Tibial nerve (tissue), 4 donors: ENCODE results near the gene OAS3. TPM values are rescaled to one million over a fixed set of nuclear protein-coding genes. Genes with fewer than 3 reads are reported as not detected.

ENCODE experiments used
- DNase-seq, 2 donors: peaks; one replicate each; pipeline ENCODE4 v3.0.0-alpha.2; 2019; ENCODE audit warnings: low spot score in 2 of 2
- H3K27ac ChIP-seq, 4 donors: fragments of 200-600 bp; sonication (generic) in 3 of 4; one replicate each; pipeline ENCODE4 v1.5.1; 2017 to 2019; ENCODE audit warnings: mild to moderate bottlenecking in 1 of 4
- H3K27me3 ChIP-seq, 2 donors: fragments of 200-600 bp; sonication (generic) in 1 of 2; one replicate each; pipeline versions ENCODE4 v1.5.1 to v1.6.0; 2017 to 2019
- H3K36me3 ChIP-seq, 3 donors: fragments of 200-600 bp; sonication (generic); one replicate each; pipeline ENCODE4 v1.5.1; 2018 to 2019
- H3K4me1 ChIP-seq, 4 donors: fragments of 200-600 bp; sonication (generic) in 3 of 4; one replicate each; pipeline ENCODE4 v1.5.1; 2017 to 2019
- H3K4me3 ChIP-seq, 4 donors: fragments of 200-600 bp; sonication (generic) in 3 of 4; one replicate each; pipeline ENCODE4 v1.5.1; 2017 to 2019; ENCODE audit warnings: mild to moderate bottlenecking in 1 of 4, moderate library complexity in 1 of 4
- H3K9me3 ChIP-seq, 4 donors: fragments of 200-600 bp; sonication (generic) in 3 of 4; one replicate each; pipeline ENCODE4 v1.5.1; 2017 to 2019
- CTCF ChIP-seq, 5 experiments: fragments of 200-600 bp in 3 of 5; fragments of 450-650 bp in 2 of 5; sonication (generic) in 3 of 5; IDR thresholded peaks; one replicate each; pipeline ENCODE4 v1.5.1; 2016 to 2019; ENCODE audit warnings: antibody characterized with exemption in 5 of 5, mild to moderate bottlenecking in 3 of 5, moderate library complexity in 2 of 5
- EP300 ChIP-seq, 2 donors: sonication (generic); formaldehyde crosslinking; IDR thresholded peaks; one replicate each; pipeline ENCODE4 v1.6.1; 2017; ENCODE audit warnings: antibody characterized with exemption in 2 of 2, mild to moderate bottlenecking in 1 of 2
- POLR2A ChIP-seq, 2 donors: fragments of 450-650 bp; IDR thresholded peaks; one replicate each; pipeline ENCODE4 v1.6.1; 2017; ENCODE audit warnings: antibody characterized with exemption in 2 of 2, mild to moderate bottlenecking in 2 of 2, moderate library complexity in 2 of 2
- whole genome bisulfite sequencing, 2 donors: methylation state at CpG; one replicate each; pipeline ENCODE4 v1.1.5; 2018; 5-methylcytosine and 5-hydroxymethylcytosine counted together
- total RNA-seq, 4 donors: library from RNA; depleted of rRNA; stranded (reverse); fragments of >200 nt; gene quantifications; one replicate each; pipeline ENCODE4 v1.1.0, GENCODE V29; 2016

OAS3 gene
- total RNA-seq, 4 donors from 2014 or later, result 5.7 to 16.5 (median 11.3) TPM

GRCh38 chr12:112998987-112999767, 60.9 kb downstream of the OAS3 start:
- Histone ChIP-seq H3K4me1 (no peaks in the 10 kb centered on the region), H3K4me3 (no peak overlapping the region), H3K27ac (no peak overlapping the region), H3K36me3 (peaks cover 0 to 40% (median 8%) of the 10 kb centered on the region in 3 donors), H3K9me3 (peaks cover 0 to 7% (median 0%) of the 10 kb centered on the region in 4 donors), H3K27me3 (no peaks in the 10 kb centered on the region)
- 68 to 72% methylated on average over 12 of the region's 12 CpGs for WGBS, 2 donors
- TF ChIP-seq CTCF (IDR thresholded peaks at IDR 0.05), result no peak
- TF ChIP-seq POLR2A (IDR thresholded peaks at IDR 0.05), result no peak
- no peak for TF ChIP-seq EP300 (IDR thresholded peaks at IDR 0.05)
- DNase-seq, result no peak

GRCh38 chr12:113000433-113000832, 62.2 kb downstream of the OAS3 start:
- H3K9me3 ChIP-seq, result peaks cover 0 to 7% (median 0%) of the 10 kb centered on the region in 4 donors
- no peak overlapping the region for H3K27ac ChIP-seq
- DNase-seq, result no peak
- peaks cover 0 to 40% (median 8%) of the 10 kb centered on the region in 3 donors for H3K36me3 ChIP-seq
- TF ChIP-seq CTCF (IDR thresholded peaks at IDR 0.05) (no peak), POLR2A (IDR thresholded peaks at IDR 0.05) (no peak), EP300 (IDR thresholded peaks at IDR 0.05) (no peak)
- 88 to 89% methylated on average over 6 of the region's 6 CpGs for WGBS, 2 donors
- H3K27me3 ChIP-seq, result no peaks in the 10 kb centered on the region
- H3K4me3 ChIP-seq, result no peak overlapping the region
- no peaks in the 10 kb centered on the region for H3K4me1 ChIP-seq

GRCh38 chr12:113002155-113002554, 63.9 kb downstream of the OAS3 start:
- H3K4me1 ChIP-seq, result no peaks in the 10 kb centered on the region
- TF ChIP-seq POLR2A (IDR thresholded peaks at IDR 0.05), result no peak
- TF ChIP-seq CTCF (IDR thresholded peaks at IDR 0.05), result no peak
- TF ChIP-seq EP300 (IDR thresholded peaks at IDR 0.05), result no peak
- H3K36me3 ChIP-seq, result peaks cover 0 to 38% (median 6%) of the 10 kb centered on the region in 3 donors
- no peak for DNase-seq
- no peaks in the 10 kb centered on the region for H3K27me3 ChIP-seq
- H3K4me3 ChIP-seq, result no peak overlapping the region
- peaks cover 0 to 7% (median 0%) of the 10 kb centered on the region in 4 donors for H3K9me3 ChIP-seq
- no peak overlapping the region for H3K27ac ChIP-seq
- WGBS, 2 donors, result 72 to 74% methylated on average over 4 of the region's 4 CpGs

- peaks cover 0 to 38% (median under 1%) of the 10 kb centered on the region in 3 donors for H3K36me3 ChIP-seq
- no peak overlapping the region for H3K4me3 ChIP-seq
- H3K27ac ChIP-seq, result no peak overlapping the region
- H3K27me3 ChIP-seq, result no peaks in the 10 kb centered on the region
- peaks cover 0 to 7% (median 0%) of the 10 kb centered on the region in 4 donors for H3K9me3 ChIP-seq
- TF ChIP-seq POLR2A (IDR thresholded peaks at IDR 0.05), result no peak
- TF ChIP-seq CTCF (IDR thresholded peaks at IDR 0.05), result no peak
- no peak for TF ChIP-seq EP300 (IDR thresholded peaks at IDR 0.05)
- 89 to 90% methylated on average over 5 of the region's 5 CpGs for WGBS, 2 donors
- no peak for DNase-seq
- H3K4me1 ChIP-seq, result no peaks in the 10 kb centered on the region
Observed at GRCh38 chr12:113002676-113003075, 64.4 kb downstream of the OAS3 start.

GRCh38 chr12:113003636-113004035, 65.4 kb downstream of the OAS3 start:
- Histone ChIP-seq H3K27ac (no peak overlapping the region), H3K36me3 (peaks cover 0 to 38% (median 0%) of the 10 kb centered on the region in 3 donors), H3K9me3 (no peaks in the 10 kb centered on the region), H3K27me3 (no peaks in the 10 kb centered on the region), H3K4me3 (no peak overlapping the region), H3K4me1 (no peaks in the 10 kb centered on the region)
- TF ChIP-seq EP300 (IDR thresholded peaks at IDR 0.05) (no peak), CTCF (IDR thresholded peaks at IDR 0.05) (no peak), POLR2A (IDR thresholded peaks at IDR 0.05) (no peak)
- WGBS, 2 donors, result 51 to 59% methylated on average over 9 of the region's 9 CpGs
- no peak for DNase-seq
